Keratinocyte (primary cell): ENCODE data around the gene CCDC71L.

Experiments
- CTCF ChIP-seq, 3 experiments: IDR thresholded peaks in 1 of 3; conservative IDR thresholded peaks in 1 of 3; optimal IDR thresholded peaks in 1 of 3; 2 replicates in 2 of 3; 3 replicates in 1 of 3; pipeline versions ENCODE3 to v1.5.1; 2011; ENCODE audit warnings: low read length in 3 of 3, mild to moderate bottlenecking in 3 of 3, moderate library complexity in 2 of 3, control low read depth in 1 of 3, inconsistent platforms in 1 of 3; ENCODE audit not compliant: insufficient read depth in 2 of 3; ENCODE audit errors: extremely low read depth in 1 of 3
- EZH2 ChIP-seq: IDR thresholded peaks from one replicate; pipeline ENCODE4 v1.6.1; 2012; ENCODE audit warnings: inconsistent platforms, mild to moderate bottlenecking, low read length, moderate library complexity

GRCh38 chr7:106664343-106664742, 3.4 kb upstream of the CCDC71L start:
- TF ChIP-seq EZH2: no peak
- TF ChIP-seq CTCF (optimal IDR thresholded peaks at IDR 0.05 in 1 of 3, IDR thresholded peaks at IDR 0.05 in 1 of 3, conservative IDR thresholded peaks at IDR 0.05 in 1 of 3; ENCODE audit: extremely low read depth in 1 of 3, insufficient read depth in 2 of 3, low read length in 3 of 3): no peak
